Endothelial cell of umbilical vein (primary cell): ENCODE data around the gene GJA9. TPM values are rescaled to one million over a fixed set of nuclear protein-coding genes. Genes with fewer than 3 reads are reported as not detected.

Experiments
- BruUV-seq: library from RNA; stranded (reverse); fragments of 400-500 nt; replicated peaks from 2 replicates; lab custom pipeline; 2021; lab: Mats Ljungman, UMichigan
- CTCF ChIA-PET: fragments of 300-600, 350-600 bp; sonication (Branson Sonifier 250); formaldehyde crosslinking; loops from one replicate; lab custom pipeline; 2021; ENCODE audit warnings: antibody characterized with exemption, inconsistent platforms; lab: Charles Lee
- POLR2A ChIA-PET: fragments of 300-600, 350-600 bp; sonication (Branson Sonifier 250); formaldehyde crosslinking; loops from one replicate; lab custom pipeline; 2021; ENCODE audit warnings: antibody characterized with exemption, inconsistent platforms; lab: Charles Lee
- DNase-seq: peaks from one replicate; pipeline ENCODE4 v3.0.0-alpha.2; 2011; ENCODE audit warnings: low read depth, low spot score
- FAIRE-seq: peaks from 2 replicates; lab custom pipeline; 2011; peaks lifted over from hg19 to GRCh38; lab: Jason Lieb, UNC
- H2AFZ ChIP-seq: 2 replicates; pipeline ENCODE4 v1.6.0; 2012; ENCODE audit warnings: low read depth, low read length, control low read depth, inconsistent platforms
- H3K27ac ChIP-seq: 2 replicates; pipeline ENCODE4 v1.5.1; 2011; ENCODE audit warnings: low read depth, mild to moderate bottlenecking, control low read depth, low read length, moderate library complexity; ENCODE audit not compliant: insufficient read depth
- H3K27me3 ChIP-seq, 2 experiments: 2 replicates each; pipeline versions ENCODE4 v1.6.0 to v1.6.1; 2011; ENCODE audit warnings: low read length in 2 of 2, mixed read lengths in 1 of 2; ENCODE audit not compliant: control insufficient read depth in 2 of 2, insufficient read depth in 2 of 2
- H3K36me3 ChIP-seq, 2 experiments: 2 replicates in 1 of 2; 3 replicates in 1 of 2; pipeline ENCODE4 v1.5.1; 2011; ENCODE audit warnings: low read length in 2 of 2, mild to moderate bottlenecking in 1 of 2, moderate library complexity in 1 of 2; ENCODE audit not compliant: control insufficient read depth in 2 of 2, insufficient read depth in 2 of 2; ENCODE audit errors: extremely low read depth in 1 of 2
- H3K4me1 ChIP-seq: 3 replicates; pipeline ENCODE4 v1.5.1; 2011; ENCODE audit warnings: mild to moderate bottlenecking, low read length; ENCODE audit not compliant: control insufficient read depth, insufficient read depth; ENCODE audit errors: extremely low read depth
- H3K4me2 ChIP-seq: 2 replicates; pipeline ENCODE4 v1.6.1; 2011; ENCODE audit warnings: low read length, control low read depth, mixed read lengths; ENCODE audit not compliant: insufficient read depth
- H3K4me3 ChIP-seq, 3 experiments: fragments of 200-600 bp in 1 of 3; sonication (generic), shearing (Covaris generic) in 1 of 3; replicated peaks in 1 of 3; 2 replicates each; pipeline ENCODE4 v1.5.1; 2011 to 2016; ENCODE audit warnings: control low read depth in 3 of 3, low read length in 3 of 3, mild to moderate bottlenecking in 2 of 3, inconsistent platforms in 1 of 3, low read depth in 1 of 3, moderate library complexity in 1 of 3; ENCODE audit not compliant: insufficient read depth in 1 of 3
- H3K79me2 ChIP-seq: 2 replicates; pipeline ENCODE4 v1.6.0; 2012; ENCODE audit warnings: low read length, inconsistent platforms; ENCODE audit not compliant: control insufficient read depth, insufficient read depth
- H3K9ac ChIP-seq: replicated peaks from 2 replicates; pipeline ENCODE3; 2011; ENCODE audit warnings: low read length, control low read depth; ENCODE audit not compliant: insufficient read depth; ENCODE audit errors: extremely low read depth
- H3K9me1 ChIP-seq: replicated peaks from 3 replicates; pipeline ENCODE4 v1.6.0; 2011; ENCODE audit warnings: mild to moderate bottlenecking, low read length; ENCODE audit not compliant: control insufficient read depth, insufficient read depth; ENCODE audit errors: extremely low read depth
- H3K9me3 ChIP-seq: replicated peaks from 2 replicates; pipeline ENCODE4 v1.5.1; 2012; ENCODE audit warnings: low read length, inconsistent platforms; ENCODE audit not compliant: control insufficient read depth, insufficient read depth
- H4K20me1 ChIP-seq: replicated peaks from 2 replicates; pipeline ENCODE3; 2011; ENCODE audit warnings: mild to moderate bottlenecking, low read length; ENCODE audit not compliant: control insufficient read depth, insufficient read depth; ENCODE audit errors: extremely low read depth
- EZH2 ChIP-seq: IDR thresholded peaks from 2 replicates; pipeline ENCODE4 v1.6.1; 2012; ENCODE audit warnings: borderline replicate concordance, low read depth, mild to moderate bottlenecking, moderate library complexity, low read length, inconsistent platforms; ENCODE audit not compliant: severe bottlenecking
- FOS ChIP-seq: IDR thresholded peaks from 2 replicates; pipeline ENCODE4 v1.6.1; 2011; ENCODE audit warnings: mild to moderate bottlenecking, low read length, moderate library complexity, borderline replicate concordance; ENCODE audit not compliant: insufficient read depth
- GATA2 ChIP-seq: IDR thresholded peaks from 2 replicates; pipeline ENCODE4 v1.7.0; 2011; ENCODE audit warnings: low read depth, mild to moderate bottlenecking, moderate library complexity, mixed read lengths, low read length; ENCODE audit not compliant: insufficient read length, insufficient read depth
- JUN ChIP-seq: IDR thresholded peaks from 2 replicates; pipeline ENCODE4 v1.6.1; 2011; ENCODE audit warnings: borderline replicate concordance, low read depth; ENCODE audit not compliant: insufficient read length, insufficient read depth
- MAX ChIP-seq: IDR thresholded peaks from 2 replicates; pipeline ENCODE4 v1.6.1; 2011; ENCODE audit not compliant: insufficient read depth, insufficient read length
- MYC ChIP-seq: IDR thresholded peaks from one replicate; pipeline ENCODE4 v1.6.1; 2011; ENCODE audit warnings: mild to moderate bottlenecking, low read depth, low read length
- POLR2A ChIP-seq: IDR thresholded peaks from 2 replicates; pipeline ENCODE4 v1.6.1; 2012; ENCODE audit warnings: low read depth, mild to moderate bottlenecking, control low read depth, low read length
- POLR2AphosphoS5 ChIP-seq: IDR thresholded peaks from 2 replicates; pipeline ENCODE4 v1.6.1; 2012; ENCODE audit warnings: low read depth, mild to moderate bottlenecking, control low read depth, low read length, moderate library complexity; ENCODE audit not compliant: insufficient read depth
- dilution Hi-C: fragments of 300-500 bp; cut with MboI; formaldehyde crosslinking; loops from one replicate; pipeline ENCODE4 v1.15.0; 2019; ENCODE audit warnings: low sequenced_read_pairs; ENCODE audit not compliant: extremely low pct_ligation_motif_present
- intact Hi-C: fragments of 100-400 bp; cut with micrococcal nuclease; formaldehyde crosslinking; loops from one replicate; pipeline ENCODE4 v1.10.0; 2022
- polyA plus RNA-seq, 4 experiments: library from polyadenylated mRNA; depleted of rRNA in 3 of 4; stranded (reverse) in 3 of 4; unstranded in 1 of 4; fragments of >200 nt; gene quantifications; 2 replicates each; pipeline versions ENCODE4 v1.2.1 to v1.2.3, GENCODE V29; 2011 to 2012; ENCODE audit warnings: missing spikeins in 1 of 4
- total RNA-seq: library from RNA; stranded (reverse); gene quantifications from 2 replicates; pipeline ENCODE4 v1.2.3, GENCODE V29; 2021
- TF ChIP-seq, protein P1 (sequence below), 2 donors: IDR thresholded peaks; 1 replicate in 1 of 2; 2 replicates in 1 of 2; pipeline ENCODE4 v1.5.1; 2011; ENCODE audit warnings: low read length in 2 of 2, mild to moderate bottlenecking in 2 of 2, moderate library complexity in 2 of 2, control low read depth in 1 of 2, inconsistent platforms in 1 of 2, low read depth in 1 of 2; ENCODE audit not compliant: insufficient read depth in 1 of 2; ENCODE audit errors: extremely low read depth in 1 of 2

GJA9 gene
- total and polyA plus RNA-seq, 2 donors (not counting 3 experiments of a cell fraction or from before 2014, with no cell fraction given) = not detected

- ChIA-PET CTCF (interaction anchor here (0.8 to 2.8 kb wide), 17 partner anchors 10 to 1231 kb away, joined by 3 to 58 read pairs (median 9); partner anchors contain the start of genes MTF1 and POU3F1), POLR2A (no interaction called here)
- BruUV-seq = no TSS peak
Measured at GRCh38 chr1:38834221-38834782, 47.1 kb downstream of the GJA9 start.

More at GRCh38 chr1:38834221-38834782, 47.1 kb downstream of the GJA9 start:
- DNase-seq = no peak
- H3K79me2 ChIP-seq = no peaks in the 10 kb centered on the region
- H4K20me1 ChIP-seq = no peaks in the 10 kb centered on the region
- peaks cover 18 to 24% of the 10 kb centered on the region in 2 experiments for H3K27me3 ChIP-seq
- no peak overlapping the region for H3K4me2 ChIP-seq
- TF ChIP-seq POLR2AphosphoS5 = no peak
- no peak for TF ChIP-seq MAX
- TF ChIP-seq, protein P1, sequence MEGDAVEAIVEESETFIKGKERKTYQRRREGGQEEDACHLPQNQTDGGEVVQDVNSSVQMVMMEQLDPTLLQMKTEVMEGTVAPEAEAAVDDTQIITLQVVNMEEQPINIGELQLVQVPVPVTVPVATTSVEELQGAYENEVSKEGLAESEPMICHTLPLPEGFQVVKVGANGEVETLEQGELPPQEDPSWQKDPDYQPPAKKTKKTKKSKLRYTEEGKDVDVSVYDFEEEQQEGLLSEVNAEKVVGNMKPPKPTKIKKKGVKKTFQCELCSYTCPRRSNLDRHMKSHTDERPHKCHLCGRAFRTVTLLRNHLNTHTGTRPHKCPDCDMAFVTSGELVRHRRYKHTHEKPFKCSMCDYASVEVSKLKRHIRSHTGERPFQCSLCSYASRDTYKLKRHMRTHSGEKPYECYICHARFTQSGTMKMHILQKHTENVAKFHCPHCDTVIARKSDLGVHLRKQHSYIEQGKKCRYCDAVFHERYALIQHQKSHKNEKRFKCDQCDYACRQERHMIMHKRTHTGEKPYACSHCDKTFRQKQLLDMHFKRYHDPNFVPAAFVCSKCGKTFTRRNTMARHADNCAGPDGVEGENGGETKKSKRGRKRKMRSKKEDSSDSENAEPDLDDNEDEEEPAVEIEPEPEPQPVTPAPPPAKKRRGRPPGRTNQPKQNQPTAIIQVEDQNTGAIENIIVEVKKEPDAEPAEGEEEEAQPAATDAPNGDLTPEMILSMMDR (IDR thresholded peaks at IDR 0.05; ENCODE audit: extremely low read depth in 1 of 2, insufficient read depth in 1 of 2, low read depth in 1 of 2, low read length in 2 of 2) = no peak
- no peak for TF ChIP-seq GATA2
- no peak for TF ChIP-seq FOS
- no peak for TF ChIP-seq JUN
- no peak for TF ChIP-seq MYC
- TF ChIP-seq POLR2A = no peak
- TF ChIP-seq EZH2 = no peak
- no peaks in the 10 kb centered on the region for H3K9me1 ChIP-seq
- H3K36me3 ChIP-seq = peaks cover 8 to 9% of the 10 kb centered on the region in 2 experiments
- no peak overlapping the region for H3K4me3 ChIP-seq
- FAIRE-seq = no peak
- dilution Hi-C loops (no loop called here), intact Hi-C loops (loop anchor here (2.0 to 10.0 kb wide), 2 partner anchors 720 to 844 kb away; partner anchors contain the start of gene SF3A3)
- peaks cover 3% of the 10 kb centered on the region for H3K4me1 ChIP-seq
- no peak overlapping the region for H2AFZ ChIP-seq
- no peak overlapping the region for H3K27ac ChIP-seq
- H3K9ac ChIP-seq = no peak overlapping the region
- H3K9me3 ChIP-seq = no peaks in the 10 kb centered on the region
